H1 (cell line): ENCODE measurements around the gene SIRT7. TPM values are rescaled to one million over a fixed set of nuclear protein-coding genes. Genes with fewer than 3 reads are reported as not detected.

Experiments
- ATF2 ChIP-seq: IDR thresholded peaks from 2 replicates; pipeline ENCODE4 v1.6.1; 2012; ENCODE audit warnings: low read length, inconsistent platforms
- EZH2 ChIP-seq: fragments of 200-600 bp; sonication (generic); IDR thresholded peaks from 2 replicates; pipeline ENCODE4 v1.7.1; 2012; ENCODE audit warnings: low read depth, mild to moderate bottlenecking, moderate library complexity, low read length, inconsistent platforms; ENCODE audit not compliant: severe bottlenecking
- RBBP5 ChIP-seq: IDR thresholded peaks from 2 replicates; pipeline ENCODE4 v1.7.1; 2012; ENCODE audit warnings: low read depth, mild to moderate bottlenecking, inconsistent platforms, low read length, moderate library complexity, borderline replicate concordance
- SP1 ChIP-seq: IDR thresholded peaks from 2 replicates; pipeline ENCODE4 v1.6.1; 2011; ENCODE audit warnings: low read depth, low read length
- SP2 ChIP-seq: IDR thresholded peaks from 2 replicates; pipeline ENCODE4 v1.6.1; 2012; ENCODE audit warnings: mild to moderate bottlenecking, low read length, inconsistent platforms
- SUZ12 ChIP-seq: fragments of 200-600 bp; sonication (generic); IDR thresholded peaks from 2 replicates; pipeline ENCODE4 v1.6.1; 2012; ENCODE audit warnings: mild to moderate bottlenecking, inconsistent platforms, low read length, moderate library complexity, mixed read lengths
- polyA plus RNA-seq, 7 experiments: library from polyadenylated mRNA; depleted of rRNA in 3 of 7; stranded (reverse) in 5 of 7; unstranded in 2 of 7; fragments of >200 nt in 5 of 7; fragments of 200-250 nt in 2 of 7; gene quantifications; 1 replicate in 5 of 7; 2 replicates in 1 of 7; 4 replicates in 1 of 7; pipeline versions ENCODE4 v1.2.1 to v1.2.3, GENCODE V29; 2011 to 2013; ENCODE audit warnings: missing spikeins in 2 of 7, mixed read lengths in 2 of 7
- total RNA-seq: library from RNA; stranded (reverse); fragmentation: NEBNext Ultra II Directional; extraction: Animal tissue kit (Norgen Biotek cat#: 25700); gene quantifications from 2 replicates; pipeline ENCODE4 v1.2.1, GENCODE V29; 2021
- TF ChIP-seq, protein P1 (sequence below): fragments of 300-600 bp; sonication (generic); IDR thresholded peaks from 2 replicates; pipeline ENCODE4 v1.7.1; 2012; ENCODE audit warnings: low read length, moderate library complexity, mild to moderate bottlenecking, inconsistent platforms; ENCODE audit not compliant: insufficient replicate concordance

Gene SIRT7
- total and polyA plus RNA-seq, 2 of the 8 experiments (the other 6 are each of a cell fraction or from before 2014, with no cell fraction given) = 5.8 to 16.6 TPM

DNA sequence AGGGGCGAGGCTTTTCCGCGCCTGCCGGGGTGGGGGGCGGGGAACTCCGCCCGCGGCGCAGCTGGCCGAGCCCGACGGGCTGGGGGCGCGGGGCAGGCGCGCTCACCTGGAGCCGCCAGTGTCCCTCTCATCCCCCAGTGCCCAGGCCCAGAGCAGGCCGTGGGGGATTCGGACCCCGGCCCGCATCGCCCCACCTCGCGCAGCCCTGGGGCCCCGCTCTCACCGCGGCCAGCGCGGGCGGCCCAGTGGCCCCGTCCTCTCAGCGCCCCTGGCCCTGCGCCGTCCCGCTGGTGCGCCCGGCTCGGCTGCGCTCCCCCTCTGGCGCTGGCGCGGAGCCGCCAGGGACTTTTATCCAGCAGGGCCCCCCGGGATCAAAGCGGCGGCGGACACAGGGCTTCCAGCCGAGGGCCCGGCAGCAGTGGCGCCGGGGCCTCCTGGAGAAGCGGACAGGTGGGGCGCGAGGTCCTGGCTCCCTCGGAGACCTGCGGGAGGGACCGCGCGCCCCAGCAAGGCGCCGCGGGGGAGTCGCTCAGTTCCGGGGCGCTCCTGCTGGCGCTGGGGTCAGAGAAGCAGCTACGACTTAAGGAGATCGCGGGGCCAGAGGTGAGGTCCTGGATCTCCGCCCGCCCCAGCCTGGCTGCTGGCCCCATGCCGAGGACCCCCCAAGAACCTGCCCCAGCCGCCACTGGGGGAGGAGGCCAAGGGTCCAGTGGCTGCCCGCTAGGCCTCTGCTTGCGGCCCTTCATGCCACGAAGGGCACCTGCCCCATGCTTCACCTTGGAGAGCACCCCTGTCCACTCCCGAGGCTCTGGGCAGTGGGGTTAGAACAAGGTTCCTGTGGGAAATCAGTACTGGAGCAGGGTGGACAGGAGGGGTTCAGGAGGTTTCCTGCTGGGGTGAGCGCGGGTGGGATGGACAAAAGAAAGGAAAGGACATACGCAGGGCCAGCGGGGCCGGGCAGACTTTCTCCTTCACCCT lies 43.8 kb upstream of the SIRT7 start (continued):
- TF ChIP-seq ATF2 (no peak), EZH2 (peak; percentile 63), SP2 (no peak), SUZ12 (peak; percentile 34), RBBP5 (no peak), SP1 (no peak)
- TF ChIP-seq, protein P1, sequence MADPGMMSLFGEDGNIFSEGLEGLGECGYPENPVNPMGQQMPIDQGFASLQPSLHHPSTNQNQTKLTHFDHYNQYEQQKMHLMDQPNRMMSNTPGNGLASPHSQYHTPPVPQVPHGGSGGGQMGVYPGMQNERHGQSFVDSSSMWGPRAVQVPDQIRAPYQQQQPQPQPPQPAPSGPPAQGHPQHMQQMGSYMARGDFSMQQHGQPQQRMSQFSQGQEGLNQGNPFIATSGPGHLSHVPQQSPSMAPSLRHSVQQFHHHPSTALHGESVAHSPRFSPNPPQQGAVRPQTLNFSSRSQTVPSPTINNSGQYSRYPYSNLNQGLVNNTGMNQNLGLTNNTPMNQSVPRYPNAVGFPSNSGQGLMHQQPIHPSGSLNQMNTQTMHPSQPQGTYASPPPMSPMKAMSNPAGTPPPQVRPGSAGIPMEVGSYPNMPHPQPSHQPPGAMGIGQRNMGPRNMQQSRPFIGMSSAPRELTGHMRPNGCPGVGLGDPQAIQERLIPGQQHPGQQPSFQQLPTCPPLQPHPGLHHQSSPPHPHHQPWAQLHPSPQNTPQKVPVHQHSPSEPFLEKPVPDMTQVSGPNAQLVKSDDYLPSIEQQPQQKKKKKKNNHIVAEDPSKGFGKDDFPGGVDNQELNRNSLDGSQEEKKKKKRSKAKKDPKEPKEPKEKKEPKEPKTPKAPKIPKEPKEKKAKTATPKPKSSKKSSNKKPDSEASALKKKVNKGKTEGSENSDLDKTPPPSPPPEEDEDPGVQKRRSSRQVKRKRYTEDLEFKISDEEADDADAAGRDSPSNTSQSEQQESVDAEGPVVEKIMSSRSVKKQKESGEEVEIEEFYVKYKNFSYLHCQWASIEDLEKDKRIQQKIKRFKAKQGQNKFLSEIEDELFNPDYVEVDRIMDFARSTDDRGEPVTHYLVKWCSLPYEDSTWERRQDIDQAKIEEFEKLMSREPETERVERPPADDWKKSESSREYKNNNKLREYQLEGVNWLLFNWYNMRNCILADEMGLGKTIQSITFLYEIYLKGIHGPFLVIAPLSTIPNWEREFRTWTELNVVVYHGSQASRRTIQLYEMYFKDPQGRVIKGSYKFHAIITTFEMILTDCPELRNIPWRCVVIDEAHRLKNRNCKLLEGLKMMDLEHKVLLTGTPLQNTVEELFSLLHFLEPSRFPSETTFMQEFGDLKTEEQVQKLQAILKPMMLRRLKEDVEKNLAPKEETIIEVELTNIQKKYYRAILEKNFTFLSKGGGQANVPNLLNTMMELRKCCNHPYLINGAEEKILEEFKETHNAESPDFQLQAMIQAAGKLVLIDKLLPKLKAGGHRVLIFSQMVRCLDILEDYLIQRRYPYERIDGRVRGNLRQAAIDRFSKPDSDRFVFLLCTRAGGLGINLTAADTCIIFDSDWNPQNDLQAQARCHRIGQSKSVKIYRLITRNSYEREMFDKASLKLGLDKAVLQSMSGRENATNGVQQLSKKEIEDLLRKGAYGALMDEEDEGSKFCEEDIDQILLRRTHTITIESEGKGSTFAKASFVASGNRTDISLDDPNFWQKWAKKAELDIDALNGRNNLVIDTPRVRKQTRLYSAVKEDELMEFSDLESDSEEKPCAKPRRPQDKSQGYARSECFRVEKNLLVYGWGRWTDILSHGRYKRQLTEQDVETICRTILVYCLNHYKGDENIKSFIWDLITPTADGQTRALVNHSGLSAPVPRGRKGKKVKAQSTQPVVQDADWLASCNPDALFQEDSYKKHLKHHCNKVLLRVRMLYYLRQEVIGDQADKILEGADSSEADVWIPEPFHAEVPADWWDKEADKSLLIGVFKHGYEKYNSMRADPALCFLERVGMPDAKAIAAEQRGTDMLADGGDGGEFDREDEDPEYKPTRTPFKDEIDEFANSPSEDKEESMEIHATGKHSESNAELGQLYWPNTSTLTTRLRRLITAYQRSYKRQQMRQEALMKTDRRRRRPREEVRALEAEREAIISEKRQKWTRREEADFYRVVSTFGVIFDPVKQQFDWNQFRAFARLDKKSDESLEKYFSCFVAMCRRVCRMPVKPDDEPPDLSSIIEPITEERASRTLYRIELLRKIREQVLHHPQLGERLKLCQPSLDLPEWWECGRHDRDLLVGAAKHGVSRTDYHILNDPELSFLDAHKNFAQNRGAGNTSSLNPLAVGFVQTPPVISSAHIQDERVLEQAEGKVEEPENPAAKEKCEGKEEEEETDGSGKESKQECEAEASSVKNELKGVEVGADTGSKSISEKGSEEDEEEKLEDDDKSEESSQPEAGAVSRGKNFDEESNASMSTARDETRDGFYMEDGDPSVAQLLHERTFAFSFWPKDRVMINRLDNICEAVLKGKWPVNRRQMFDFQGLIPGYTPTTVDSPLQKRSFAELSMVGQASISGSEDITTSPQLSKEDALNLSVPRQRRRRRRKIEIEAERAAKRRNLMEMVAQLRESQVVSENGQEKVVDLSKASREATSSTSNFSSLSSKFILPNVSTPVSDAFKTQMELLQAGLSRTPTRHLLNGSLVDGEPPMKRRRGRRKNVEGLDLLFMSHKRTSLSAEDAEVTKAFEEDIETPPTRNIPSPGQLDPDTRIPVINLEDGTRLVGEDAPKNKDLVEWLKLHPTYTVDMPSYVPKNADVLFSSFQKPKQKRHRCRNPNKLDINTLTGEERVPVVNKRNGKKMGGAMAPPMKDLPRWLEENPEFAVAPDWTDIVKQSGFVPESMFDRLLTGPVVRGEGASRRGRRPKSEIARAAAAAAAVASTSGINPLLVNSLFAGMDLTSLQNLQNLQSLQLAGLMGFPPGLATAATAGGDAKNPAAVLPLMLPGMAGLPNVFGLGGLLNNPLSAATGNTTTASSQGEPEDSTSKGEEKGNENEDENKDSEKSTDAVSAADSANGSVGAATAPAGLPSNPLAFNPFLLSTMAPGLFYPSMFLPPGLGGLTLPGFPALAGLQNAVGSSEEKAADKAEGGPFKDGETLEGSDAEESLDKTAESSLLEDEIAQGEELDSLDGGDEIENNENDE = no peak
